ENCODE measurements around the gene STXBP5.
A peak's percentile ranks its signal among the peaks of the same experiment; 100 is the strongest.

Gene STXBP5

DNA sequence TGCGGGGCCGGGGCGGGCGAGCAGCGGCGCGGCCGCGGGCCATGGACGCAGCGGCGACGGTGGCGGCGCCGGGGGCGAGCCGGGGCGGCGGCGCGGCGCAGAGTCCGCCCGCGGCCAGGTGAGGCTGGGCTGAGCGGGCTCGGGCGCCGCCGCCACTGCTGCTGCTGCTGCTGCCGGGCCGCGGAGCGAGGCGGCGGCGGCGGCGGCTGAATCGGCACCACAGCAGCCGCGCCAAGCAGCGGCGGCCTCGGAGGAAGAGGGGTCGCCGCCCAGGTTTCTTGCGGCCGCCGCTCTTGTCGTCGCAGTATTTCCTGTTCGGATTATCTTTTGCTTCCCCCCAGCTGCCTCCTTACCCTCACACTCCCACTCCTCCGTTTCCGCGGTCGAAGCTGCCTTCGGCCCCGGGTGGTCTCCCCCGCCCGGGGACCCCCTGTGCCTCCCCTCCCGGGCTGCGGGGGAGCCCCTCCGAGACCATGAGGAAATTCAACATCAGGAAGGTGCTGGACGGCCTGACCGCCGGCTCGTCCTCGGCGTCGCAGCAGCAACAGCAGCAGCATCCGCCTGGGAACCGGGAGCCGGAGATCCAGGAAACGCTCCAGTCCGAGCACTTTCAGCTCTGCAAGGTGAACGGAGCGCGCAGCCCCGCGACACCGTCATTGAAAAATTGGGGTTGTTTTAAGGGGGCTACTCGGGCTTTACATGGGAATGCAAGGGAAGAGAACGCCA is at the start of gene STXBP5:
Gene STXBP5, plus strand, starts transcription at position 358 of the 726 bp plus-strand sequence. Its CDS starts 116 bp downstream, at position 474.
- H3K4me3 ChIP-seq (ENCODE audit: low read depth, low read length), result peak within 1 kb of the TSS; percentile 85
- no peaks in the 10 kb centered on the region for H3K4me1 ChIP-seq (ENCODE audit: control insufficient read depth, insufficient read depth, low read length)
- no peaks in the 10 kb centered on the region for H3K9me3 ChIP-seq (ENCODE audit: control insufficient read depth, insufficient read depth, low read length)
- H3K9ac ChIP-seq (ENCODE audit: low read depth, low read length), result peak within 1 kb of the TSS; percentile 9
- H3K36me3 ChIP-seq (ENCODE audit: control insufficient read depth, insufficient read depth, low read length), result no peaks in the 10 kb centered on the region
- H3K27me3 ChIP-seq (ENCODE audit: control insufficient read depth, insufficient read depth, low read length), result peaks cover 3% of the 10 kb centered on the region

- no peak overlapping the region for H3K4me3 ChIP-seq (ENCODE audit: low read depth, low read length)
- no peaks in the 10 kb centered on the region for H3K36me3 ChIP-seq (ENCODE audit: control insufficient read depth, insufficient read depth, low read length)
- no peaks in the 10 kb centered on the region for H3K4me1 ChIP-seq (ENCODE audit: control insufficient read depth, insufficient read depth, low read length)
- H3K27me3 ChIP-seq (ENCODE audit: control insufficient read depth, insufficient read depth, low read length), result no peaks in the 10 kb centered on the region
- no peak overlapping the region for H3K9ac ChIP-seq (ENCODE audit: low read depth, low read length)
- no peaks in the 10 kb centered on the region for H3K9me3 ChIP-seq (ENCODE audit: control insufficient read depth, insufficient read depth, low read length)
Measured at GRCh38 chr6:147154454-147154853, 49.8 kb upstream of the STXBP5 start.

DNA sequence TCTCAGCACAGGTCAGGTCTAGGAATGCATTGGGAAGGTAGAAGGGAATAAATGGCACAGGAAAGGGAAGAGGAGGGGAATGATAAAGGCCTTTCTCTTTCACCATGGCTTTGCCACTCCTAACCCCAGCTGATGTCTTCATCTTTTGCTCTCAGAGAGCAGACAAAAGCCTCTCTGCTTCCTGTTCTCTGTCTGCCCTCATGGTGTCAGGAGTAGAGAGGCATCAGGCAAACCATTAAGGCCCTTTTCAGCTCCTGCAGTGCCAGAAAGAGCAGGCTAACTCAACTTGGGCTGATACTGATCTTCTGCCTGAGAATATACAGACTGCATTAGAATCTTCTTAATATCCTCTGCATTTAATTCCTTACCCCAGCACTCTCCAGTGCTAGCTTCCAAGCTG is 48.0 kb upstream of the STXBP5 start:
- Histone ChIP-seq H3K36me3 (ENCODE audit: control insufficient read depth, insufficient read depth, low read length) (no peaks in the 10 kb centered on the region), H3K9me3 (ENCODE audit: control insufficient read depth, insufficient read depth, low read length) (no peaks in the 10 kb centered on the region), H3K4me1 (ENCODE audit: control insufficient read depth, insufficient read depth, low read length) (no peaks in the 10 kb centered on the region), H3K27me3 (ENCODE audit: control insufficient read depth, insufficient read depth, low read length) (no peaks in the 10 kb centered on the region), H3K9ac (ENCODE audit: low read depth, low read length) (no peak overlapping the region), H3K4me3 (ENCODE audit: low read depth, low read length) (no peak overlapping the region)

- no peak overlapping the region for H3K4me3 ChIP-seq (ENCODE audit: low read depth, low read length)
- H3K4me1 ChIP-seq (ENCODE audit: control insufficient read depth, insufficient read depth, low read length), result no peaks in the 10 kb centered on the region
- H3K27me3 ChIP-seq (ENCODE audit: control insufficient read depth, insufficient read depth, low read length), result no peaks in the 10 kb centered on the region
- H3K9me3 ChIP-seq (ENCODE audit: control insufficient read depth, insufficient read depth, low read length), result no peaks in the 10 kb centered on the region
- H3K9ac ChIP-seq (ENCODE audit: low read depth, low read length), result no peak overlapping the region
- H3K36me3 ChIP-seq (ENCODE audit: control insufficient read depth, insufficient read depth, low read length), result no peaks in the 10 kb centered on the region
Measured at GRCh38 chr6:147156799-147157382, 47.3 kb upstream of the STXBP5 start.

DNA sequence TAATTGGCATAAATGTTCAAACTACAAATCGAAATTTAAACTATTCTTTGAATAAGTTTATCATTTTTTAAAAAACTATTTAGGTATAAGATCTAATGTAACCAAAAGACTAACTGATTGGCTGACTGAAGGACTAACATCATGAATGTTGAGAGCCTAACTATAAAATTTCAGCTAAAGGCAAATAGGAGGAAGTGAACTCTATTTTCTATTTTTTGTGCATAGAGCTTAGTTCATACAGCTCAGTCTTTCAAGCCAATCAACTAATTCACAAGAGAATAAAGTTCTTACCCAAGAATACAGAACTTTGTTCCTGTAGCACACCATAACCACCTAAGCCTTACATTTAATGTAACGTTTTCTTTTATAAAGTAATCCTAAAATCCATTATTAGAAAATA is 46.3 kb upstream of the STXBP5 start:
- H3K4me3 ChIP-seq (ENCODE audit: low read depth, low read length), result no peak overlapping the region
- H3K9ac ChIP-seq (ENCODE audit: low read depth, low read length), result no peak overlapping the region
- no peaks in the 10 kb centered on the region for H3K36me3 ChIP-seq (ENCODE audit: control insufficient read depth, insufficient read depth, low read length)
- no peaks in the 10 kb centered on the region for H3K27me3 ChIP-seq (ENCODE audit: control insufficient read depth, insufficient read depth, low read length)
- no peaks in the 10 kb centered on the region for H3K4me1 ChIP-seq (ENCODE audit: control insufficient read depth, insufficient read depth, low read length)
- H3K9me3 ChIP-seq (ENCODE audit: control insufficient read depth, insufficient read depth, low read length), result no peaks in the 10 kb centered on the region

GRCh38 chr6:147158881-147159280 is 45.3 kb upstream of the STXBP5 start:
- no peak overlapping the region for H3K4me3 ChIP-seq (ENCODE audit: low read depth, low read length)
- H3K27me3 ChIP-seq (ENCODE audit: control insufficient read depth, insufficient read depth, low read length), result no peaks in the 10 kb centered on the region
- no peaks in the 10 kb centered on the region for H3K36me3 ChIP-seq (ENCODE audit: control insufficient read depth, insufficient read depth, low read length)
- H3K4me1 ChIP-seq (ENCODE audit: control insufficient read depth, insufficient read depth, low read length), result no peaks in the 10 kb centered on the region
- no peak overlapping the region for H3K9ac ChIP-seq (ENCODE audit: low read depth, low read length)
- H3K9me3 ChIP-seq (ENCODE audit: control insufficient read depth, insufficient read depth, low read length), result no peaks in the 10 kb centered on the region

- no peak overlapping the region for H3K4me3 ChIP-seq (ENCODE audit: low read depth, low read length)
- H3K9me3 ChIP-seq (ENCODE audit: control insufficient read depth, insufficient read depth, low read length), result no peaks in the 10 kb centered on the region
- H3K9ac ChIP-seq (ENCODE audit: low read depth, low read length), result no peak overlapping the region
- H3K4me1 ChIP-seq (ENCODE audit: control insufficient read depth, insufficient read depth, low read length), result no peaks in the 10 kb centered on the region
- H3K27me3 ChIP-seq (ENCODE audit: control insufficient read depth, insufficient read depth, low read length), result no peaks in the 10 kb centered on the region
- H3K36me3 ChIP-seq (ENCODE audit: control insufficient read depth, insufficient read depth, low read length), result no peaks in the 10 kb centered on the region
Measured at GRCh38 chr6:147159536-147160374, 44.5 kb upstream of the STXBP5 start.

GRCh38 chr6:147160593-147160992 is 43.6 kb upstream of the STXBP5 start:
- H3K9ac ChIP-seq (ENCODE audit: low read depth, low read length), result no peak overlapping the region
- no peaks in the 10 kb centered on the region for H3K9me3 ChIP-seq (ENCODE audit: control insufficient read depth, insufficient read depth, low read length)
- no peaks in the 10 kb centered on the region for H3K36me3 ChIP-seq (ENCODE audit: control insufficient read depth, insufficient read depth, low read length)
- no peaks in the 10 kb centered on the region for H3K27me3 ChIP-seq (ENCODE audit: control insufficient read depth, insufficient read depth, low read length)
- H3K4me3 ChIP-seq (ENCODE audit: low read depth, low read length), result no peak overlapping the region
- no peaks in the 10 kb centered on the region for H3K4me1 ChIP-seq (ENCODE audit: control insufficient read depth, insufficient read depth, low read length)

DNA sequence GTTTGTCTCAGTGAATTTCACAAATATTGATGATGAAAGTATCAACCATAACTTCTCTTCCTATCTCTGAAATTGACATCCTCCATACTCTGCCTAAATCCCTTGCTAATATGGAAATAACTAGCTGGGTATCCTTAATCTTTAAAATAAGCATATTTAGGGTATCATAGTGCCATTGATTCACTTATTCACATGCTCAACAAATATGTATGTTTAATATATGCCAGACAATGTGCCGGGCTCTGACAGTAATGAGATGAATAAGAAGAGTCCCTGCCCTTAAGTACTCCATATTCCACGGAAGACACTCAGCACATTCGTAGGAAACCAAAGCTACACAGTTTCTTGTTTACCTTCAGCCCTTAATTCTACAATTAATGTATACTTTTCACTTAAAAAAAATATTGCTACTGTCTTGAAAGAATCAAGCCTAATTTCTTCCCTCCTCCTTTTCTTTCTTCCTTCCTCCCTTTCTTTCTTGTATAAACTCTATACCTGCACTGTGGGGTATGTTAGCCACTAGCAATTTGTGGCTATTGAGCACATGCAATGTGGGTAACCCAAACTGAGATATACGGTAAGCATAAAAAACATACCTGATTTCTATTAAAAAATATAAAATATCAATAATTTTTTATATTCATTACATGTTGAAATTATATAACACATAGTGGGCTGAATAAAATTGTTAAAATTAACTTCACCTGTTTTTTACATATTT is 42.8 kb upstream of the STXBP5 start:
- Histone ChIP-seq H3K36me3 (ENCODE audit: control insufficient read depth, insufficient read depth, low read length) (no peaks in the 10 kb centered on the region), H3K9ac (ENCODE audit: low read depth, low read length) (no peak overlapping the region), H3K4me1 (ENCODE audit: control insufficient read depth, insufficient read depth, low read length) (no peaks in the 10 kb centered on the region), H3K4me3 (ENCODE audit: low read depth, low read length) (no peak overlapping the region), H3K27me3 (ENCODE audit: control insufficient read depth, insufficient read depth, low read length) (no peaks in the 10 kb centered on the region), H3K9me3 (ENCODE audit: control insufficient read depth, insufficient read depth, low read length) (no peaks in the 10 kb centered on the region)

GRCh38 chr6:147161974-147162495 is 42.2 kb upstream of the STXBP5 start:
- Histone ChIP-seq H3K27me3 (ENCODE audit: control insufficient read depth, insufficient read depth, low read length) (no peaks in the 10 kb centered on the region), H3K4me3 (ENCODE audit: low read depth, low read length) (no peak overlapping the region), H3K9ac (ENCODE audit: low read depth, low read length) (no peak overlapping the region), H3K36me3 (ENCODE audit: control insufficient read depth, insufficient read depth, low read length) (no peaks in the 10 kb centered on the region), H3K9me3 (ENCODE audit: control insufficient read depth, insufficient read depth, low read length) (no peaks in the 10 kb centered on the region), H3K4me1 (ENCODE audit: control insufficient read depth, insufficient read depth, low read length) (no peaks in the 10 kb centered on the region)

DNA sequence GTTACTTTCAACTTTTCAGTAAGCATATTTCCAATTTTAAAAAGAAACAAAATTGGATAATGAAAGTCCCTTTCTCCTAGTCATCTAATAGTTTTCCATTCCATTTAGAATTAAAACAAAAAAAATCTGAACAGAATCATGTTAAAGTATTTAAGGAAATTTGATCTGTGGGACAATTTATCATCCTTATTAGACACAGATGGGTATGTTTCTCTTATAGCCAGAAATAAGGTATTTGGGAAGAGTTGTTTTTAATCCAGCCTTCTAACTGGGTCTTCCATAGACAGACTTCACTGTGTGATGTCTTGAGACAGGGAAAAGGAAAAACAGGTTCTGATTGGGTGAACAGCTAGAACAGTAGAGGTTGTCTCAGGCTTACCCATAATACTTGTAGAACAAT is 39.5 kb upstream of the STXBP5 start:
- Histone ChIP-seq H3K4me3 (ENCODE audit: low read depth, low read length) (no peak overlapping the region), H3K9me3 (ENCODE audit: control insufficient read depth, insufficient read depth, low read length) (no peaks in the 10 kb centered on the region), H3K9ac (ENCODE audit: low read depth, low read length) (no peak overlapping the region), H3K27me3 (ENCODE audit: control insufficient read depth, insufficient read depth, low read length) (no peaks in the 10 kb centered on the region), H3K36me3 (ENCODE audit: control insufficient read depth, insufficient read depth, low read length) (no peaks in the 10 kb centered on the region), H3K4me1 (ENCODE audit: control insufficient read depth, insufficient read depth, low read length) (no peaks in the 10 kb centered on the region)

Data from iPS-15b (cell line).